CD14-positive monocyte (primary cell): ENCODE measurements around the gene RNF186. TPM values are rescaled to one million over a fixed set of nuclear protein-coding genes. Genes with fewer than 3 reads are reported as not detected.

Experiments used
- DNase-seq, 3 donors: peaks; one replicate each; pipeline ENCODE4 v3.0.0-alpha.2; 2011 to 2022
- H2AFZ ChIP-seq: 2 replicates; pipeline ENCODE4 v1.6.0; 2012; ENCODE audit warnings: mild to moderate bottlenecking, low read depth, low read length, inconsistent platforms; ENCODE audit not compliant: insufficient read depth, poor library complexity, severe bottlenecking
- H3K27ac ChIP-seq, 2 donors: 1 replicate in 1 of 2; 2 replicates in 1 of 2; pipeline ENCODE4 v1.5.1; 2012 to 2013; ENCODE audit warnings: low read length in 2 of 2, control low read depth in 1 of 2, inconsistent platforms in 1 of 2, low read depth in 1 of 2, mild to moderate bottlenecking in 1 of 2
- H3K27me3 ChIP-seq, 2 donors: one replicate each; pipeline versions ENCODE4 v1.6.0 to v1.6.1; 2011 to 2013; ENCODE audit warnings: low read length in 2 of 2; ENCODE audit not compliant: control insufficient read depth in 2 of 2, insufficient read depth in 2 of 2
- H3K36me3 ChIP-seq, 2 donors: replicated peaks in 1 of 2; 1 replicate in 1 of 2; 2 replicates in 1 of 2; pipeline versions ENCODE4 v1.5.1 to v1.6.1; 2012 to 2013; ENCODE audit warnings: low read length in 2 of 2, control low read depth in 1 of 2, inconsistent platforms in 1 of 2, mild to moderate bottlenecking in 1 of 2; ENCODE audit not compliant: insufficient read depth in 2 of 2, control insufficient read depth in 1 of 2
- H3K4me1 ChIP-seq, 2 donors: 1 replicate in 1 of 2; 2 replicates in 1 of 2; pipeline versions ENCODE4 v1.5.1 to v1.6.1; 2012 to 2013; ENCODE audit warnings: low read length in 2 of 2, control low read depth in 1 of 2, inconsistent platforms in 1 of 2, mild to moderate bottlenecking in 1 of 2, moderate library complexity in 1 of 2; ENCODE audit not compliant: insufficient read depth in 2 of 2, control insufficient read depth in 1 of 2
- H3K4me2 ChIP-seq: replicated peaks from 2 replicates; pipeline ENCODE3; 2012; ENCODE audit warnings: low read length, moderate library complexity, mild to moderate bottlenecking; ENCODE audit not compliant: poor library complexity, severe bottlenecking; ENCODE audit errors: extremely low read depth
- H3K4me3 ChIP-seq, 3 experiments: fragments of 200-600 bp in 1 of 3; sonication (generic) in 1 of 3; replicated peaks in 1 of 3; 1 replicate in 2 of 3; 2 replicates in 1 of 3; pipeline ENCODE4 v1.5.1; 2011 to 2013; ENCODE audit warnings: low read length in 3 of 3, mild to moderate bottlenecking in 3 of 3, control low read depth in 2 of 3, low read depth in 2 of 3, inconsistent platforms in 1 of 3, moderate library complexity in 1 of 3
- H3K79me2 ChIP-seq: 2 replicates; pipeline ENCODE4 v1.6.0; 2012; ENCODE audit warnings: mild to moderate bottlenecking, control low read depth, inconsistent platforms, low read length, moderate library complexity; ENCODE audit not compliant: insufficient read depth
- H3K9ac ChIP-seq: 2 replicates; pipeline ENCODE4 v1.6.0; 2017; ENCODE audit warnings: low read length, mild to moderate bottlenecking; ENCODE audit not compliant: insufficient read depth, poor library complexity, severe bottlenecking
- H3K9me3 ChIP-seq, 2 donors: replicated peaks in 1 of 2; 1 replicate in 1 of 2; 2 replicates in 1 of 2; pipeline versions ENCODE4 v1.5.1 to v1.6.1; 2012 to 2013; ENCODE audit warnings: low read length in 2 of 2, control low read depth in 1 of 2; ENCODE audit not compliant: control insufficient read depth in 1 of 2, insufficient read depth in 1 of 2
- H4K20me1 ChIP-seq: 2 replicates; pipeline ENCODE4 v1.6.0; 2012; ENCODE audit warnings: mild to moderate bottlenecking, low read length, control low read depth, moderate library complexity; ENCODE audit not compliant: insufficient read depth
- H3K27ac Mint-ChIP-seq, 7 donors: one replicate each; pipeline ENCODE4 v1.8.0; 2020; ENCODE audit warnings: mild to moderate bottlenecking in 7 of 7, mixed read lengths in 7 of 7, moderate library complexity in 6 of 7, inconsistent platforms in 2 of 7
- H3K27me3 Mint-ChIP-seq, 3 donors: one replicate each; pipeline ENCODE4 v1.8.0; 2021 to 2022; ENCODE audit warnings: low read depth in 3 of 3, mild to moderate bottlenecking in 3 of 3, mixed read lengths in 3 of 3, moderate library complexity in 3 of 3, inconsistent platforms in 1 of 3
- H3K36me3 Mint-ChIP-seq, 2 donors: one replicate each; pipeline ENCODE4 v1.8.0; 2020; ENCODE audit warnings: mixed read lengths in 2 of 2, inconsistent platforms in 1 of 2, mild to moderate bottlenecking in 1 of 2
- H3K4me1 Mint-ChIP-seq: one replicate; pipeline ENCODE4 v1.8.0; 2020; ENCODE audit warnings: mild to moderate bottlenecking, mixed read lengths
- H3K4me3 Mint-ChIP-seq, 2 donors: one replicate each; pipeline ENCODE4 v1.8.0; 2020; ENCODE audit warnings: mild to moderate bottlenecking in 2 of 2, mixed read lengths in 2 of 2, moderate library complexity in 1 of 2
- H3K9me3 Mint-ChIP-seq, 7 donors: one replicate each; pipeline ENCODE4 v1.8.0; 2020 to 2022; ENCODE audit warnings: mixed read lengths in 7 of 7, mild to moderate bottlenecking in 6 of 7, moderate library complexity in 6 of 7, inconsistent platforms in 2 of 7
- CTCF ChIP-seq: fragments of 200-600 bp; IDR thresholded peaks from one replicate; pipeline ENCODE4 v1.8.0; 2022; ENCODE audit warnings: antibody characterized with exemption, mild to moderate bottlenecking
- whole genome bisulfite sequencing: methylation state at CpG from one replicate; pipeline ENCODE4 v1.1.5; 2013; ENCODE audit warnings: missing lambda C conversion rate; ENCODE audit not compliant: insufficient coverage; 5-methylcytosine and 5-hydroxymethylcytosine counted together
- intact Hi-C, 2 donors: fragments of 100-400 bp; cut with micrococcal nuclease; formaldehyde crosslinking; loops; one replicate each; pipeline versions ENCODE4 v1.15.0 to v1.15.1; 2023
- polyA plus RNA-seq, 3 donors: library from polyadenylated mRNA; depleted of rRNA in 1 of 3; unstranded in 2 of 3; stranded (reverse) in 1 of 3; fragments of 300-500 nt in 2 of 3; fragments of >200 nt in 1 of 3; fragmentation: Illumina TruSeq in 2 of 3; gene quantifications; 1 replicate in 2 of 3; 2 replicates in 1 of 3; pipeline ENCODE4 v1.2.3, GENCODE V29; 2012 to 2021

The RNF186 gene
- polyA plus RNA-seq, 3 donors = not detected

- H3K36me3 ChIP-seq = no peaks in the 10 kb centered on the region
- no peak overlapping the region for H3K27ac ChIP-seq
- H3K36me3 Mint-ChIP-seq = no peaks in the 10 kb centered on the region
- 52% methylated on average over 4 of the region's 11 CpGs for WGBS
- H3K9me3 ChIP-seq = no peaks in the 10 kb centered on the region
- peaks cover 18 to 37% (median 21%) of the 10 kb centered on the region in 3 donors for H3K27me3 Mint-ChIP-seq
- peaks cover 0 to 5% (median 0%) of the 10 kb centered on the region in 7 donors for H3K9me3 Mint-ChIP-seq
- H4K20me1 ChIP-seq = no peaks in the 10 kb centered on the region
- H3K4me1 ChIP-seq = no peaks in the 10 kb centered on the region
- peaks cover 4 to 15% of the 10 kb centered on the region in 2 donors for H3K27me3 ChIP-seq
- H3K4me2 ChIP-seq = no peak overlapping the region
- H3K9ac ChIP-seq = no peak overlapping the region
- H3K4me1 Mint-ChIP-seq = no peaks in the 10 kb centered on the region
- H3K4me3 Mint-ChIP-seq = peak overlapping the region in 1 of 2 donors; percentile 31
- H3K27ac Mint-ChIP-seq = peak overlapping the region in 1 of 7 donors; percentile 43
- intact Hi-C loops = no loop called here
- no peaks in the 10 kb centered on the region for H3K79me2 ChIP-seq
- H3K4me3 ChIP-seq = no peak overlapping the region
- H2AFZ ChIP-seq = no peak overlapping the region
- no peak for DNase-seq
- no peak for TF ChIP-seq CTCF
These were observed 29.8 kb upstream of the RNF186 start for GRCh38 chr1:19844731-19845495.

- DNase-seq = no peak
- Mint-ChIP-seq H3K4me3 (no peak overlapping the region), H3K9me3 (peaks cover 0 to 8% (median 4%) of the 10 kb centered on the region in 7 donors), H3K36me3 (no peaks in the 10 kb centered on the region), H3K27me3 (peaks cover 17 to 23% (median 18%) of the 10 kb centered on the region in 3 donors), H3K4me1 (peaks cover 14% of the 10 kb centered on the region), H3K27ac (no peak overlapping the region)
- Histone ChIP-seq H3K79me2 (no peaks in the 10 kb centered on the region), H3K4me3 (no peak overlapping the region), H3K27me3 (peaks cover 0 to 5% of the 10 kb centered on the region in 2 donors), H3K9ac (no peak overlapping the region), H3K27ac (no peak overlapping the region), H3K4me1 (peaks cover 0 to 6% of the 10 kb centered on the region in 2 donors), H3K4me2 (no peak overlapping the region), H2AFZ (no peak overlapping the region), H3K9me3 (no peaks in the 10 kb centered on the region), H4K20me1 (no peaks in the 10 kb centered on the region), H3K36me3 (no peaks in the 10 kb centered on the region)
- no peak for TF ChIP-seq CTCF
- intact Hi-C loops = no loop called here
These were observed 25.1 kb upstream of the RNF186 start for GRCh38 chr1:19840228-19840627.
